Activated CD4-positive, alpha-beta T cell treated with anti-CD3 and anti-CD28 coated beads, Interleukin-2, amount 50 U/mL, for 48 hours (primary cell): ENCODE measurements around the gene FKBP7.
"Not testable (repeated sequence)": the region's sequence is repeated elsewhere in the genome, so short reads cannot be mapped to it uniquely, and the experiment has no call there.

ENCODE experiments used
- DNase-seq, 2 experiments: peaks; one replicate each; pipeline ENCODE4 v3.0.0-alpha.2; 2020

Gene FKBP7

GRCh38 chr2:178448968-178449661, 29.3 kb downstream of the FKBP7 start:
- DNase-seq, result no peak

- no peak for DNase-seq
Measured at GRCh38 chr2:178441426-178441825, 37.0 kb downstream of the FKBP7 start.

GRCh38 chr2:178436662-178437061, 41.7 kb downstream of the FKBP7 start:
- DNase-seq, result no peak

GRCh38 chr2:178429336-178429735, 49.1 kb downstream of the FKBP7 start:
- DNase-seq, result no peak

- no peak for DNase-seq
Measured at GRCh38 chr2:178428396-178428806, 50.0 kb downstream of the FKBP7 start.

- no peak for DNase-seq
Measured at GRCh38 chr2:178427458-178427857, 50.9 kb downstream of the FKBP7 start.

GRCh38 chr2:178426388-178426787, 52.0 kb downstream of the FKBP7 start:
- no peak for DNase-seq

- DNase-seq, result no peak
Measured at GRCh38 chr2:178425255-178425827, 53.1 kb downstream of the FKBP7 start.

GRCh38 chr2:178423746-178424145, 54.7 kb downstream of the FKBP7 start:
- not testable (repeated sequence) for DNase-seq

- DNase-seq, result no peak
Measured at GRCh38 chr2:178422097-178422496, 56.3 kb downstream of the FKBP7 start.

- no peak for DNase-seq
Measured at GRCh38 chr2:178420463-178420999, 57.9 kb downstream of the FKBP7 start.

- DNase-seq, result no peak
Measured at GRCh38 chr2:178419123-178419522, 59.3 kb downstream of the FKBP7 start.

GRCh38 chr2:178418426-178418825, 60.0 kb downstream of the FKBP7 start:
- DNase-seq, result no peak

GRCh38 chr2:178417916-178418315, 60.5 kb downstream of the FKBP7 start:
- DNase-seq, result no peak

- no peak for DNase-seq
Measured at GRCh38 chr2:178415979-178416378, 62.4 kb downstream of the FKBP7 start.

GRCh38 chr2:178414266-178415247, 63.8 kb downstream of the FKBP7 start:
- DNase-seq, result peak; percentile 83 to 88
